GM19239 (cell line): ENCODE measurements around the gene OAS1.

Experiments
- DNase-seq: peaks from one replicate; pipeline ENCODE4 v3.0.0; 2011; ENCODE audit warnings: low spot score; ENCODE audit not compliant: insufficient read length
- FAIRE-seq: peaks from 2 replicates; lab custom pipeline; 2011; peaks lifted over from hg19 to GRCh38; lab: Jason Lieb, UNC

OAS1 gene

DNA sequence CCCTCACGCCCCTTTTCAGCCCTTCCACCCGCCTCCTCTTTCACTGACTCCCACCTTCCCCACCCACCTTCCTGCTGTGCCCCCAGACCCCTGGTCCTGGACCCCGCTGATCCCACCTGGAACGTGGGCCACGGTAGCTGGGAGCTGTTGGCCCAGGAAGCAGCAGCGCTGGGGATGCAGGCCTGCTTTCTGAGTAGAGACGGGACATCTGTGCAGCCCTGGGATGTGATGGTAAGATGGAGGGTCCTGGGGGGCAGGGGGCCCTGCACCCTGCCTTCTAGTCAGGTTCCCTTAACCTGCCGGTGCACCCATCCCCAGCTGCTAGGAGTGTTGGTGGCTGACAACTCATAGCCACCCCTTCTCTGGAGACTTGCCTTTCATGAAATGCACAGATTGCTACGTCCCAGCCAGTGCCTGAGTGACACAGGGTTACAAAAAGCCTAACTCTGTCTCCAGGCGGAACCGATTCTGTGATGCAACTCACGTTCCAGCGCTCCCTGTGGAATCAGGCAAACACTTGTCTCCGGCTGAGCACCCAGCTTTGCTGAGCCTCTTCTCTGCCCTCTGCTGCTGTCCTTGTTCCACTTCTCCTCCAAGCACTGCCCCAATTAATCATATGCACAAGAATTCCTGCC, 56.6 kb downstream of the OAS1 start:
- FAIRE-seq, result no peak

DNA sequence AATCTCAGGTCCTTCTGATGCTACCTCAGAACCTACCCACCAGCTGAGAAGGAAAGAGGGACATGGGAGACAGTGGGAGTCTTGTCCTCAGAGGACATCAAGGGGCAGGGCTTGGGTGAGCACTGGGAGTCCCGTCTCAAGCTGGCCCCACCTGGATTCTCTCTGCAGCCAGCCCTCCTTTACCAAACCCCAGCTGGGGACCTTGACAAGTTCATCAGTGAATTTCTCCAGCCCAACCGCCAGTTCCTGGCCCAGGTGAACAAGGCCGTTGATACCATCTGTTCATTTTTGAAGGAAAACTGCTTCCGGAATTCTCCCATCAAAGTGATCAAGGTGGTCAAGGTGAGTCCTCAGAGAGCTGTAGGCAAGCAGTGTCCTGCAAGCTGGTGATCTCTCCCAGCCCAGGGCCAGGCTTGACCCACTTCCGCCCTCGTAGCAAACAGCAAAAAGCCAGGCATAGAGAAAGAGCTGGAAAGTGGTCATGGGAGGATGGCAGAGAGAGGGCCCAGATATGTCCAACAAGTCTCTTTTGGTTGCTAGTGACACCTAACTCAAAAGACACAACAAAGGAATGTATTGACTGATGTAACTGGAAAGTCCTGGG, 57.4 kb downstream of the OAS1 start:
- no peak for FAIRE-seq

More for the DNA sequence above, 56.6 kb downstream of the OAS1 start:
- no peak for DNase-seq

DNA sequence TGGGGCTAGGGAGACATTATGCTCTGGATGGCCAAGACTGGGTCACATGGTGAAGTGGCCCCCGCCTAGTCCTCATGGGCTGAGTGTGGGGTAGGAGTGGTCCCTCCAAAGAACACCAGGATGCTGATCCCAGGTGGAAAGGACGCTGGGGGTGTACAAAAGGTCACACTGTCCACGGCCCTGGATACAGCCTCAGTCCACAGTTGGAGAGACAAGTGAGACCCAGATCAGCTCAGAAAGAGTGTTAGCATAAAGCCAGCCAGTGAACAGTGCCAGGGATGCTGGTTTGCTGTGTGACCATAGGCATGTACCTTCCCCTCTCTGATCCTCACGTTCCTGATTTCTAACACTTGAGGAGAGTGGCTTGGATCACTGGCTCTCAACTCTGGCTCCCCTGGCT, 58.2 kb downstream of the OAS1 start:
- no peak for FAIRE-seq

More for the DNA sequence above, 57.4 kb downstream of the OAS1 start:
- no peak for DNase-seq

DNA sequence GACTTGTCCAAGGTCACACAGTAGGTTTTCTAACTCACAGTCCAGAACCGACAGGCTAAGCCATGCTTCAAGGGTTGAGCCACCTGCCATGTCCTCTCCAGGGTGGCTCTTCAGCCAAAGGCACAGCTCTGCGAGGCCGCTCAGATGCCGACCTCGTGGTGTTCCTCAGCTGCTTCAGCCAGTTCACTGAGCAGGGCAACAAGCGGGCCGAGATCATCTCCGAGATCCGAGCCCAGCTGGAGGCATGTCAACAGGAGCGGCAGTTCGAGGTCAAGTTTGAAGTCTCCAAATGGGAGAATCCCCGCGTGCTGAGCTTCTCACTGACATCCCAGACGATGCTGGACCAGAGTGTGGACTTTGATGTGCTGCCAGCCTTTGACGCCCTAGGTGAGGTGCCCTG, 58.9 kb downstream of the OAS1 start:
- DNase-seq, result no peak

More for the DNA sequence above, 58.2 kb downstream of the OAS1 start:
- no peak for DNase-seq

DNA sequence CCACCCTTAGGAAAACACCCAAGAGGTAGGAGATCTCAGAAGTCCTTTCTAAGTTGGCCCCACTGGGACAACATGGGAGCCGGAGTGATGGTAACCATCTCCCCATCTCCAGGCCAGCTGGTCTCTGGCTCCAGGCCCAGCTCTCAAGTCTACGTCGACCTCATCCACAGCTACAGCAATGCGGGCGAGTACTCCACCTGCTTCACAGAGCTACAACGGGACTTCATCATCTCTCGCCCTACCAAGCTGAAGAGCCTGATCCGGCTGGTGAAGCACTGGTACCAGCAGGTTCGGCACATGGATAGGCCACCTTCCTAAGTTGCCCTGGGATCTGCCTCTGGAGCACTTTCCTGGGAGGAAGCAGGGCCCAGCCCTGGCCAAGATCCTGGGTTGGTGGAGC, 60.5 kb downstream of the OAS1 start:
- FAIRE-seq, result no peak
- no peak for DNase-seq

More for the DNA sequence above, 58.9 kb downstream of the OAS1 start:
- no peak for FAIRE-seq

DNA sequence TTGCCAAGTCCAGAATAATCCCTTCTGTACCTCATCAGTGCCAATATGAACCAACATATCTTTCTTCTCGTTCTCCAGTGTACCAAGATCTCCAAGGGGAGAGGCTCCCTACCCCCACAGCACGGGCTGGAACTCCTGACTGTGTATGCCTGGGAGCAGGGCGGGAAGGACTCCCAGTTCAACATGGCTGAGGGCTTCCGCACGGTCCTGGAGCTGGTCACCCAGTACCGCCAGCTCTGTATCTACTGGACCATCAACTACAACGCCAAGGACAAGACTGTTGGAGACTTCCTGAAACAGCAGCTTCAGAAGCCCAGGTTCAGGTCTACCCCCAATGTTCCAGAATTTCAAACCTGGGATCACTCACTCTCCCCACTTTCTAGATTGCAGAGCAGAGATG, 61.1 kb downstream of the OAS1 start:
- FAIRE-seq (no peak), DNase-seq (no peak)
